Skeletal muscle tissue (tissue), 4 donors: Measurements from ENCODE around the gene RGPD8. TPM values are rescaled to one million over a fixed set of nuclear protein-coding genes. Genes with fewer than 3 reads are reported as not detected.
A peak's percentile ranks its signal among the peaks of the same experiment; 100 is the strongest.
"Not testable (repeated sequence)": the region's sequence is repeated elsewhere in the genome, so short reads cannot be mapped to it uniquely, and the experiment has no call there.

Experiments
- H3K27ac ChIP-seq: one replicate; pipeline ENCODE4 v1.7.0; 2013; ENCODE audit warnings: mild to moderate bottlenecking, low read depth, low read length, inconsistent platforms
- H3K27me3 ChIP-seq, 3 donors: one replicate each; pipeline ENCODE4 v1.7.0; 2013; ENCODE audit warnings: low read length in 3 of 3; ENCODE audit not compliant: control insufficient read depth in 3 of 3, insufficient read depth in 3 of 3
- H3K36me3 ChIP-seq, 3 donors: one replicate each; pipeline ENCODE4 v1.7.0; 2013; ENCODE audit warnings: low read length in 3 of 3; ENCODE audit not compliant: control insufficient read depth in 3 of 3, insufficient read depth in 3 of 3
- H3K4me1 ChIP-seq, 3 donors: one replicate each; pipeline ENCODE4 v1.7.0; 2013; ENCODE audit warnings: low read length in 3 of 3, mild to moderate bottlenecking in 3 of 3; ENCODE audit not compliant: control insufficient read depth in 3 of 3, insufficient read depth in 3 of 3
- H3K4me3 ChIP-seq, 3 donors: one replicate each; pipeline ENCODE4 v1.7.0; 2013; ENCODE audit warnings: low read length in 3 of 3
- H3K9ac ChIP-seq, 3 donors: one replicate each; pipeline ENCODE4 v1.7.0; 2013; ENCODE audit warnings: low read length in 3 of 3, mild to moderate bottlenecking in 3 of 3, moderate library complexity in 2 of 3, low read depth in 1 of 3
- H3K9me3 ChIP-seq, 3 donors: one replicate each; pipeline ENCODE4 v1.7.0; 2013; ENCODE audit warnings: low read length in 3 of 3; ENCODE audit not compliant: control insufficient read depth in 3 of 3
- total RNA-seq: library from RNA; depleted of rRNA; stranded (reverse); fragments of >200 nt; gene quantifications from one replicate; pipeline ENCODE4 v1.2.3, GENCODE V29; 2014
- donor health status: Osteomylitis.

RGPD8 gene
- total RNA-seq = 18.3 TPM

DNA sequence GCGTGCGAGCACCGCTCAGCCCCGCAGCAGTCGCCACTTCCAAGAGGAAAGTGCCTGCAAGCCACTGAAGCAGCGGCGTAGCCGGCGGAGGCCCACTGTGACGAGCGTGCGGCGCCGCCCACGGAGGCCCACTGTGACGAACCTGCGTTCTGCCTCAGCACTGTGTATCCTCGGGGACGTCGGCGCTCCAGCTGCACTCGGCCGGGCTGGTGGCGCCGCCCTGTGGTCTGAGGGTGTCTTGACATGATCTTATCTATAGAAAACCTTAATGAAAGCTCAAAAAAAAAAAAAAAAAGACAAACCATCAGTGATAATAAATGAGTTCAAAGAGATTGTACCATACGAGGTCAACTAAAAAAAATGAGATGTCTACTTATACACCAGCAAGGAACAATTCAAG lies at the start of gene RGPD8:
Gene RGPD8, minus strand, starts transcription at position 166 of the 400 bp plus-strand sequence. CDS start 192 bp downstream, outside the sequence.
- not testable (repeated sequence) for H3K27ac ChIP-seq, H3K36me3 ChIP-seq, H3K9me3 ChIP-seq, H3K4me1 ChIP-seq, H3K27me3 ChIP-seq
- H3K4me3 ChIP-seq = peak within 1 kb of the TSS in 2 of 3 donors; percentile 20 to 58
- peak within 1 kb of the TSS in 1 of 3 donors; percentile 73 for H3K9ac ChIP-seq

GRCh38 chr2:112483042-112483473 lies 49.6 kb upstream of the RGPD8 start:
- H3K27ac ChIP-seq = peak overlapping the region; percentile 61

GRCh38 chr2:112482309-112483041 lies 49.0 kb upstream of the RGPD8 start:
- H3K27ac ChIP-seq = peak overlapping the region; percentile 61
- no peaks in the 10 kb centered on the region for H3K9me3 ChIP-seq
- H3K27me3 ChIP-seq = no peaks in the 10 kb centered on the region
- H3K36me3 ChIP-seq = peaks cover 0 to 3% (median 1%) of the 10 kb centered on the region in 3 donors
- H3K4me3 ChIP-seq = peak overlapping the region; percentile 85 to 91 (median 90)
- H3K4me1 ChIP-seq = peaks cover 13 to 18% (median 18%) of the 10 kb centered on the region in 3 donors
- H3K9ac ChIP-seq = peak overlapping the region; percentile 75 to 86 (median 82)

More at GRCh38 chr2:112483042-112483473, 49.6 kb upstream of the RGPD8 start:
- peak overlapping the region; percentile 85 to 91 (median 90) for H3K4me3 ChIP-seq
- H3K9ac ChIP-seq = peak overlapping the region; percentile 75 to 86 (median 82)
- H3K4me1 ChIP-seq = peaks cover 13 to 18% (median 18%) of the 10 kb centered on the region in 3 donors
- no peaks in the 10 kb centered on the region for H3K27me3 ChIP-seq
- H3K9me3 ChIP-seq = no peaks in the 10 kb centered on the region
- peaks cover 0 to 6% (median 4%) of the 10 kb centered on the region in 3 donors for H3K36me3 ChIP-seq

GRCh38 chr2:112481528-112482233 lies 48.2 kb upstream of the RGPD8 start, which contains the start of gene TTL:
TSS of gene TTL (plus strand) at chr2:112482156. CDS start at chr2:112482345, 189 bp downstream.
- Histone ChIP-seq H3K4me3 (peak within 1 kb of the TSS; percentile 90 to 91 (median 90)), H3K9ac (peak within 1 kb of the TSS; percentile 75 to 86 (median 85)), H3K36me3 (peaks cover 0 to 2% (median 0%) of the 10 kb centered on the region in 3 donors), H3K27ac (peak within 1 kb of the TSS; percentile 70), H3K9me3 (no peaks in the 10 kb centered on the region), H3K27me3 (no peaks in the 10 kb centered on the region), H3K4me1 (peaks cover 13 to 18% (median 18%) of the 10 kb centered on the region in 3 donors)

GRCh38 chr2:112481050-112481527 lies 47.6 kb upstream of the RGPD8 start:
- H3K36me3 ChIP-seq = no peaks in the 10 kb centered on the region
- peak overlapping the region; percentile 70 for H3K27ac ChIP-seq
- H3K4me3 ChIP-seq = peak overlapping the region; percentile 79 to 90 (median 82)
- peak overlapping the region; percentile 72 to 85 (median 81) for H3K9ac ChIP-seq
- H3K27me3 ChIP-seq = no peaks in the 10 kb centered on the region
- H3K9me3 ChIP-seq = no peaks in the 10 kb centered on the region
- peaks cover 13 to 18% (median 18%) of the 10 kb centered on the region in 3 donors for H3K4me1 ChIP-seq

DNA sequence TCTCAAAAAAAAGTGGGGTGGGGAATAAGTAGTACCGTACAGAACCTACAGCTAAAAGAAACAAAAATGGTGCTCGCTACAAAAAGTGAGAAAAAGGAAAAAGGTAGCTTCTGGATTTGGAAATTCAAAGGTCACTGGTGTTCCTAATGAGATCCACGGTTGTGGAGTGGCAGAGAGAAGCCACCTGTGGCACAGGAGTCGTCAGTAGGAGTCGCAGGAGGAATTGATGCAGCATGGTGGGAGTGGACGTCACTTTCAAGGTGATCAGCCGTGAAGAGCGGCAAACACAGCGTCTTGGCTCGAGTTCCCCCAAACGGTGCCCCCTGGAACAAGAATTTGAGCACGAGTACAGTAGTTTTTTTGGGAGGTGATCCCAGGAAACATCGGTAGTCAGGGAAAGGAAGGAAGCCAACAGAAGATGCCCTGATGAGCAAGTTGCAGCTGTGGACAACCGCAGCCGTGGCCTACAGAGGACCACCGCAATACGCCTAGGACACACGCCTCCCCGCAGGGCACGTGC lies 47.1 kb upstream of the RGPD8 start:
- Histone ChIP-seq H3K27ac (no peak overlapping the region), H3K9me3 (no peaks in the 10 kb centered on the region)

GRCh38 chr2:112476434-112476833 lies 43.0 kb upstream of the RGPD8 start:
- H3K27ac ChIP-seq = no peak overlapping the region
- H3K9me3 ChIP-seq = no peaks in the 10 kb centered on the region
- H3K4me1 ChIP-seq = peaks cover 5 to 11% (median 8%) of the 10 kb centered on the region in 3 donors

More for the DNA sequence above, 47.1 kb upstream of the RGPD8 start:
- Histone ChIP-seq H3K4me1 (peaks cover 13 to 18% (median 18%) of the 10 kb centered on the region in 3 donors), H3K9ac (peak overlapping the region in 2 of 3 donors; percentile 81 to 85), H3K27me3 (no peaks in the 10 kb centered on the region), H3K36me3 (no peaks in the 10 kb centered on the region), H3K4me3 (peak overlapping the region; percentile 79 to 90 (median 82))

GRCh38 chr2:112474844-112475486 lies 41.5 kb upstream of the RGPD8 start:
- Histone ChIP-seq H3K4me3 (no peak overlapping the region), H3K9me3 (no peaks in the 10 kb centered on the region), H3K27me3 (no peaks in the 10 kb centered on the region), H3K9ac (no peak overlapping the region), H3K36me3 (no peaks in the 10 kb centered on the region), H3K27ac (no peak overlapping the region), H3K4me1 (no peaks in the 10 kb centered on the region)

More at GRCh38 chr2:112476434-112476833, 43.0 kb upstream of the RGPD8 start:
- H3K27me3 ChIP-seq = no peaks in the 10 kb centered on the region
- H3K36me3 ChIP-seq = no peaks in the 10 kb centered on the region
- no peak overlapping the region for H3K4me3 ChIP-seq
- H3K9ac ChIP-seq = no peak overlapping the region

GRCh38 chr2:112472547-112473263 lies 39.3 kb upstream of the RGPD8 start:
- Histone ChIP-seq H3K9me3 (no peaks in the 10 kb centered on the region), H3K4me3 (no peak overlapping the region), H3K36me3 (no peaks in the 10 kb centered on the region), H3K27ac (no peak overlapping the region), H3K9ac (no peak overlapping the region), H3K4me1 (no peaks in the 10 kb centered on the region), H3K27me3 (no peaks in the 10 kb centered on the region)
